ENCODE results near the gene LONRF2. TPM values are rescaled to one million over a fixed set of nuclear protein-coding genes. Genes with fewer than 3 reads are reported as not detected.
"Not testable (repeated sequence)": the region's sequence is repeated elsewhere in the genome, so short reads cannot be mapped to it uniquely, and the experiment has no call there.

LONRF2 gene
- total and polyA plus RNA-seq, 7 experiments from 2014 or later: 0.05 to 0.24 TPM; not detected in 5

- intact Hi-C loops (cut with micrococcal nuclease): no loop called here
- Histone ChIP-seq H3K4me1 (ENCODE audit: control insufficient read depth in 2 of 2, insufficient read depth in 2 of 2, low read length in 2 of 2) (no peaks in the 10 kb centered on the region), H3K4me3 (ENCODE audit: low read length) (no peak overlapping the region), H3K36me3 (ENCODE audit: control insufficient read depth in 2 of 3, insufficient read depth in 3 of 3, low read length in 3 of 3) (no peaks in the 10 kb centered on the region), H3K27ac (ENCODE audit: low read depth, low read length) (no peak overlapping the region), H3K9me3 (ENCODE audit: control insufficient read depth in 2 of 3, low read length in 3 of 3) (no peaks in the 10 kb centered on the region), H3K27me3 (ENCODE audit: control insufficient read depth in 2 of 2, insufficient read depth in 2 of 2, low read length in 2 of 2) (no peaks in the 10 kb centered on the region)
- Mint-ChIP-seq H3K9me3 (peaks cover 0 to 12% (median 0%) of the 10 kb centered on the region in 11 donors), H3K4me3 (no peak overlapping the region), H3K27ac (no peak overlapping the region), H3K4me1 (no peaks in the 10 kb centered on the region), H3K27me3 (peaks cover 24 to 58% (median 51%) of the 10 kb centered on the region in 5 donors), H3K36me3 (peaks cover 0 to 4% (median 0%) of the 10 kb centered on the region in 5 donors)
- ChIA-PET CTCF (no interaction called here), POLR2A (no interaction called here)
- DNase-seq (no peak), ATAC-seq (no peak)
These were observed 30.2 kb upstream of the LONRF2 start for GRCh38 chr2:100352521-100352920.

GRCh38 chr2:100350661-100351185 is 28.4 kb upstream of the LONRF2 start:
- intact Hi-C loops (cut with micrococcal nuclease): no loop called here
- H3K27me3 Mint-ChIP-seq: peaks cover 23 to 50% (median 44%) of the 10 kb centered on the region in 5 donors
- H3K4me3 Mint-ChIP-seq: no peak overlapping the region
- peaks cover 0 to 4% (median 0%) of the 10 kb centered on the region in 5 donors for H3K36me3 Mint-ChIP-seq
- H3K27ac Mint-ChIP-seq: peak overlapping the region in 2 of 9 donors; percentile 45 to 56
- H3K27ac ChIP-seq (ENCODE audit: low read depth, low read length): no peak overlapping the region
- H3K4me1 ChIP-seq (ENCODE audit: control insufficient read depth in 2 of 2, insufficient read depth in 2 of 2, low read length in 2 of 2): no peaks in the 10 kb centered on the region
- ChIA-PET CTCF (no interaction called here), POLR2A (no interaction called here)
- no peaks in the 10 kb centered on the region for H3K36me3 ChIP-seq (ENCODE audit: control insufficient read depth in 2 of 3, insufficient read depth in 3 of 3, low read length in 3 of 3)
- H3K9me3 Mint-ChIP-seq: peaks cover 0 to 3% (median 0%) of the 10 kb centered on the region in 11 donors
- no peaks in the 10 kb centered on the region for H3K27me3 ChIP-seq (ENCODE audit: control insufficient read depth in 2 of 2, insufficient read depth in 2 of 2, low read length in 2 of 2)
- H3K4me3 ChIP-seq (ENCODE audit: low read length): no peak overlapping the region
- H3K9me3 ChIP-seq (ENCODE audit: control insufficient read depth in 2 of 3, low read length in 3 of 3): no peaks in the 10 kb centered on the region
- no peaks in the 10 kb centered on the region for H3K4me1 Mint-ChIP-seq
- ATAC-seq: no peak
- DNase-seq: no peak

- H3K36me3 ChIP-seq (ENCODE audit: control insufficient read depth in 2 of 3, insufficient read depth in 3 of 3, low read length in 3 of 3); H3K27ac ChIP-seq (ENCODE audit: low read depth, low read length); DNase-seq; H3K9me3 ChIP-seq (ENCODE audit: control insufficient read depth in 2 of 3, low read length in 3 of 3); H3K4me1 Mint-ChIP-seq; H3K4me3 Mint-ChIP-seq; intact Hi-C loops (cut with micrococcal nuclease); ATAC-seq; POLR2A ChIA-PET; H3K27ac Mint-ChIP-seq; H3K4me1 ChIP-seq (ENCODE audit: control insufficient read depth in 2 of 2, insufficient read depth in 2 of 2, low read length in 2 of 2); H3K27me3 ChIP-seq (ENCODE audit: control insufficient read depth in 2 of 2, insufficient read depth in 2 of 2, low read length in 2 of 2); H3K36me3 Mint-ChIP-seq; CTCF ChIA-PET; H3K4me3 ChIP-seq (ENCODE audit: low read length): not testable (repeated sequence)
- Mint-ChIP-seq H3K9me3 (peaks cover 0 to 13% (median 4%) of the 10 kb centered on the region in 11 donors), H3K27me3 (peaks cover 37 to 56% (median 47%) of the 10 kb centered on the region in 5 donors)
These were observed 22.8 kb upstream of the LONRF2 start for GRCh38 chr2:100345144-100345543.

GRCh38 chr2:100344433-100344832 is 22.1 kb upstream of the LONRF2 start:
- Histone ChIP-seq H3K36me3 (ENCODE audit: control insufficient read depth in 2 of 3, insufficient read depth in 3 of 3, low read length in 3 of 3) (no peaks in the 10 kb centered on the region), H3K27ac (ENCODE audit: low read depth, low read length) (no peak overlapping the region), H3K4me1 (ENCODE audit: control insufficient read depth in 2 of 2, insufficient read depth in 2 of 2, low read length in 2 of 2) (no peaks in the 10 kb centered on the region), H3K9me3 (ENCODE audit: control insufficient read depth in 2 of 3, low read length in 3 of 3) (no peaks in the 10 kb centered on the region), H3K4me3 (ENCODE audit: low read length) (no peak overlapping the region), H3K27me3 (ENCODE audit: control insufficient read depth in 2 of 2, insufficient read depth in 2 of 2, low read length in 2 of 2) (no peaks in the 10 kb centered on the region)
- no peak for DNase-seq
- CTCF ChIA-PET: interaction anchor here (0.7 kb wide), 1 partner anchor 46 kb away, joined by 3 read pairs; no protein-coding TSS in a partner anchor
- Mint-ChIP-seq H3K4me1 (no peaks in the 10 kb centered on the region), H3K27me3 (peaks cover 34 to 52% (median 47%) of the 10 kb centered on the region in 5 donors), H3K27ac (no peak overlapping the region), H3K4me3 (no peak overlapping the region), H3K9me3 (peaks cover 0 to 10% (median 4%) of the 10 kb centered on the region in 11 donors), H3K36me3 (peaks cover 0 to 7% (median 0%) of the 10 kb centered on the region in 5 donors)
- ATAC-seq: no peak
- intact Hi-C loops (cut with micrococcal nuclease): no loop called here
- POLR2A ChIA-PET: no interaction called here

GRCh38 chr2:100342466-100342865 is 20.2 kb upstream of the LONRF2 start:
- H3K27ac ChIP-seq (ENCODE audit: low read depth, low read length); CTCF ChIA-PET; POLR2A ChIA-PET; H3K36me3 Mint-ChIP-seq; intact Hi-C loops (cut with micrococcal nuclease); H3K27ac Mint-ChIP-seq; H3K36me3 ChIP-seq (ENCODE audit: control insufficient read depth in 2 of 3, insufficient read depth in 3 of 3, low read length in 3 of 3); H3K4me3 Mint-ChIP-seq; H3K9me3 ChIP-seq (ENCODE audit: control insufficient read depth in 2 of 3, low read length in 3 of 3); H3K4me1 ChIP-seq (ENCODE audit: control insufficient read depth in 2 of 2, insufficient read depth in 2 of 2, low read length in 2 of 2); H3K27me3 ChIP-seq (ENCODE audit: control insufficient read depth in 2 of 2, insufficient read depth in 2 of 2, low read length in 2 of 2); H3K4me3 ChIP-seq (ENCODE audit: low read length); H3K4me1 Mint-ChIP-seq; DNase-seq; ATAC-seq: not testable (repeated sequence)
- Mint-ChIP-seq H3K9me3 (peaks cover 0 to 10% (median 4%) of the 10 kb centered on the region in 11 donors), H3K27me3 (peaks cover 27 to 48% (median 47%) of the 10 kb centered on the region in 5 donors)

- Histone ChIP-seq H3K4me1 (ENCODE audit: control insufficient read depth in 2 of 2, insufficient read depth in 2 of 2, low read length in 2 of 2) (no peaks in the 10 kb centered on the region), H3K9me3 (ENCODE audit: control insufficient read depth in 2 of 3, low read length in 3 of 3) (no peaks in the 10 kb centered on the region), H3K27ac (ENCODE audit: low read depth, low read length) (no peak overlapping the region), H3K36me3 (ENCODE audit: control insufficient read depth in 2 of 3, insufficient read depth in 3 of 3, low read length in 3 of 3) (no peaks in the 10 kb centered on the region), H3K4me3 (ENCODE audit: low read length) (no peak overlapping the region), H3K27me3 (ENCODE audit: control insufficient read depth in 2 of 2, insufficient read depth in 2 of 2, low read length in 2 of 2) (no peaks in the 10 kb centered on the region)
- peaks cover 0 to 7% (median 0%) of the 10 kb centered on the region in 5 donors for H3K36me3 Mint-ChIP-seq
- intact Hi-C loops (cut with micrococcal nuclease): no loop called here
- no peak for ATAC-seq
- peaks cover 33 to 49% (median 37%) of the 10 kb centered on the region in 5 donors for H3K27me3 Mint-ChIP-seq
- H3K4me1 Mint-ChIP-seq: no peaks in the 10 kb centered on the region
- H3K9me3 Mint-ChIP-seq: peaks cover 0 to 10% (median 4%) of the 10 kb centered on the region in 11 donors
- ChIA-PET POLR2A (no interaction called here), CTCF (no interaction called here)
- DNase-seq: no peak
- no peak overlapping the region for H3K27ac Mint-ChIP-seq
- no peak overlapping the region for H3K4me3 Mint-ChIP-seq
These were observed 17.5 kb upstream of the LONRF2 start for GRCh38 chr2:100339823-100340222.

- CTCF ChIA-PET: interaction anchor here (0.6 kb wide), 1 partner anchor 1064 kb away, joined by 4 read pairs; no protein-coding TSS in a partner anchor
- POLR2A ChIA-PET: no interaction called here
These were observed 12.6 kb upstream of the LONRF2 start for GRCh38 chr2:100334929-100335328.

More at GRCh38 chr2:100334929-100335328, 12.6 kb upstream of the LONRF2 start:
- Mint-ChIP-seq H3K27me3 (peaks cover 28 to 42% (median 35%) of the 10 kb centered on the region in 5 donors), H3K9me3 (peaks cover 0 to 6% (median 0%) of the 10 kb centered on the region in 11 donors), H3K27ac (no peak overlapping the region), H3K4me3 (no peak overlapping the region), H3K36me3 (no peaks in the 10 kb centered on the region), H3K4me1 (no peaks in the 10 kb centered on the region)
- no peak for DNase-seq
- intact Hi-C loops (cut with micrococcal nuclease): no loop called here
- Histone ChIP-seq H3K36me3 (ENCODE audit: control insufficient read depth in 2 of 3, insufficient read depth in 3 of 3, low read length in 3 of 3) (no peaks in the 10 kb centered on the region), H3K27me3 (ENCODE audit: control insufficient read depth in 2 of 2, insufficient read depth in 2 of 2, low read length in 2 of 2) (no peaks in the 10 kb centered on the region), H3K4me1 (ENCODE audit: control insufficient read depth in 2 of 2, insufficient read depth in 2 of 2, low read length in 2 of 2) (no peaks in the 10 kb centered on the region), H3K27ac (ENCODE audit: low read depth, low read length) (no peak overlapping the region), H3K4me3 (ENCODE audit: low read length) (no peak overlapping the region), H3K9me3 (ENCODE audit: control insufficient read depth in 2 of 3, low read length in 3 of 3) (no peaks in the 10 kb centered on the region)
- no peak for ATAC-seq

All from naive thymus-derived CD4-positive, alpha-beta T cell (primary cell).